HCT116 (cell line): Measurements from ENCODE around the gene TMEM156. TPM values are rescaled to one million over a fixed set of nuclear protein-coding genes. Genes with fewer than 3 reads are reported as not detected.

ENCODE experiments used
- ATAC-seq: fragments of 200-7000 bp; cut with Tn5 transposase; 2 replicates; pipeline ENCODE4 v1.9.1; 2020; ENCODE audit warnings: mild to moderate bottlenecking, moderate library complexity
- BruUV-seq: library from RNA; stranded (reverse); fragments of 400-500 nt; replicated peaks from 2 replicates; lab custom pipeline; 2021; lab: Mats Ljungman, UMichigan
- CTCF ChIA-PET: fragments of 300-600 bp; sonication (Branson Sonifier 250); formaldehyde crosslinking; loops from one replicate; lab custom pipeline; 2021; ENCODE audit warnings: antibody characterized with exemption; lab: Charles Lee
- POLR2A ChIA-PET: fragments of 300-600, 350-600 bp; sonication (Branson Sonifier 250); formaldehyde crosslinking; loops from one replicate; lab custom pipeline; 2021; ENCODE audit warnings: antibody characterized with exemption; lab: Charles Lee
- RAD21 ChIA-PET, 2 experiments: fragments of 300-600 bp; sonication (Branson Sonifier 250); formaldehyde crosslinking; loops; one replicate each; lab custom pipeline; 2023; ENCODE audit warnings: low total read pairs in 2 of 2; ENCODE audit not compliant: uncharacterized antibody in 2 of 2, unreplicated experiment in 2 of 2, low non-redundant PET in 1 of 2; lab: Charles Lee
- DNase-seq: peaks from one replicate; pipeline ENCODE4 v3.0.0-alpha.2; 2010; ENCODE audit warnings: low read depth, low spot score
- H2AFZ ChIP-seq: fragments of 200-600 bp; shearing (Covaris generic), sonication (generic); 2 replicates; pipeline ENCODE4 v1.6.1; 2017; ENCODE audit warnings: low read depth, mixed run types, mixed read lengths, antibody characterized with exemption, low read length; ENCODE audit not compliant: poor library complexity, severe bottlenecking
- H3K27ac ChIP-seq: 2 replicates; pipeline ENCODE4 v1.5.1; 2012; ENCODE audit warnings: low read depth, low read length
- H3K27me3 ChIP-seq: fragments of 200-600 bp; sonication (generic); 2 replicates; pipeline ENCODE4 v1.6.1; 2016; ENCODE audit warnings: mixed run types, low read length, mixed read lengths; ENCODE audit not compliant: insufficient read depth
- H3K36me3 ChIP-seq, 2 experiments: fragments of 200-500 bp in 1 of 2; fragments of 200-600 bp in 1 of 2; sonication (Bioruptor generic) in 1 of 2; sonication (generic) in 1 of 2; 2 replicates each; pipeline versions ENCODE4 v1.5.1 to v1.6.1; 2014 to 2016; ENCODE audit warnings: low read length in 2 of 2, inconsistent platforms in 1 of 2, mixed read lengths in 1 of 2, mixed run types in 1 of 2; ENCODE audit not compliant: insufficient read depth in 2 of 2, control insufficient read depth in 1 of 2
- H3K4me1 ChIP-seq, 2 experiments: fragments of 200-600 bp in 1 of 2; sonication (generic) in 1 of 2; 2 replicates each; pipeline versions ENCODE4 v1.5.1 to v1.6.1; 2012 to 2017; ENCODE audit warnings: low read length in 2 of 2, inconsistent platforms in 1 of 2, mild to moderate bottlenecking in 1 of 2, mixed read lengths in 1 of 2, mixed run types in 1 of 2, moderate library complexity in 1 of 2; ENCODE audit not compliant: insufficient read depth in 2 of 2, control insufficient read depth in 1 of 2
- H3K4me2 ChIP-seq: fragments of 200-600 bp; sonication (generic); 2 replicates; pipeline ENCODE4 v1.6.1; 2017; ENCODE audit warnings: mixed run types, low read length, mixed read lengths
- H3K4me3 ChIP-seq, 2 experiments: fragments of 200-600 bp in 1 of 2; sonication (generic) in 1 of 2; replicated peaks in 1 of 2; 2 replicates each; pipeline ENCODE4 v1.5.1; 2011 to 2016; ENCODE audit warnings: low read length in 2 of 2, control low read depth in 1 of 2, low read depth in 1 of 2, mild to moderate bottlenecking in 1 of 2, mixed read lengths in 1 of 2, mixed run types in 1 of 2
- H3K79me2 ChIP-seq: fragments of 200-600 bp; sonication (generic); 2 replicates; pipeline ENCODE4 v1.6.1; 2017; ENCODE audit warnings: mild to moderate bottlenecking, mixed run types, low read length, moderate library complexity, mixed read lengths; ENCODE audit not compliant: insufficient read depth
- H3K9ac ChIP-seq: fragments of 200-600 bp; sonication (generic); 2 replicates; pipeline ENCODE4 v1.6.1; 2016; ENCODE audit warnings: low read length, mixed read lengths
- H3K9me2 ChIP-seq: fragments of 200-600 bp; sonication (generic), shearing (Covaris generic); 2 replicates; pipeline ENCODE4 v1.6.1; 2017; ENCODE audit warnings: mixed run types, mild to moderate bottlenecking, moderate library complexity; ENCODE audit not compliant: insufficient read depth
- H3K9me3 ChIP-seq, 2 experiments: fragments of 200-500 bp in 1 of 2; fragments of 200-600 bp in 1 of 2; sonication (Bioruptor generic) in 1 of 2; sonication (generic) in 1 of 2; 2 replicates each; pipeline ENCODE4 v1.6.1; 2014 to 2017; ENCODE audit warnings: low read length in 2 of 2, mixed read lengths in 2 of 2, inconsistent platforms in 1 of 2, low read depth in 1 of 2, mild to moderate bottlenecking in 1 of 2, mixed run types in 1 of 2, moderate library complexity in 1 of 2; ENCODE audit not compliant: control insufficient read depth in 1 of 2, insufficient read depth in 1 of 2
- H4K20me1 ChIP-seq: fragments of 200-600 bp; sonication (generic), shearing (Covaris generic); 2 replicates; pipeline ENCODE4 v1.6.1; 2017; ENCODE audit warnings: mixed run types, mild to moderate bottlenecking, moderate library complexity; ENCODE audit not compliant: insufficient read depth
- CBX3 ChIP-seq: IDR thresholded peaks from 2 replicates; pipeline ENCODE4 v1.6.1; 2012; ENCODE audit warnings: low read depth
- CEBPB ChIP-seq: IDR thresholded peaks from 2 replicates; pipeline ENCODE4 v1.6.1; 2012; ENCODE audit warnings: low read depth
- EZH2phosphoT487 ChIP-seq: fragments of 200-600 bp; IDR thresholded peaks from 2 replicates; pipeline ENCODE4 v1.6.1; 2018; ENCODE audit warnings: antibody characterized with exemption, borderline replicate concordance
- SRF ChIP-seq: IDR thresholded peaks from 2 replicates; pipeline ENCODE4 v1.6.1; 2012; ENCODE audit warnings: low read depth
- intact Hi-C: fragments of 100-400 bp; cut with micrococcal nuclease; formaldehyde crosslinking; loops from 2 replicates; pipeline ENCODE4 v1.10.0; 2022
- total RNA-seq: library from RNA; stranded (reverse); gene quantifications from one replicate; pipeline ENCODE4 v1.2.1, GENCODE V29; 2021; ENCODE audit not compliant: unreplicated experiment
- TF ChIP-seq, protein P1 (sequence below): IDR thresholded peaks from 2 replicates; pipeline ENCODE4 v1.6.1; 2011; ENCODE audit warnings: mild to moderate bottlenecking, low read length, moderate library complexity; ENCODE audit not compliant: insufficient replicate concordance; ENCODE audit errors: extremely low read depth
- TF ChIP-seq, protein P2 (sequence below), 3 experiments: fragments of 200-600 bp in 1 of 3; sonication (generic) in 1 of 3; IDR thresholded peaks in 2 of 3; conservative IDR thresholded peaks in 1 of 3; 2 replicates each; pipeline ENCODE4 v1.5.1; 2012 to 2017; ENCODE audit warnings: low read depth in 2 of 3, low read length in 2 of 3, antibody characterized with exemption in 1 of 3, borderline replicate concordance in 1 of 3, control low read depth in 1 of 3, mild to moderate bottlenecking in 1 of 3, mixed read lengths in 1 of 3, mixed run types in 1 of 3, moderate library complexity in 1 of 3; ENCODE audit not compliant: insufficient read depth in 1 of 3
- TF ChIP-seq, protein P3 (sequence below): IDR thresholded peaks from 2 replicates; pipeline ENCODE4 v1.6.1; 2012

Gene TMEM156
- total RNA-seq, 1 experiment from 2014 or later, result 0.22 TPM

DNA sequence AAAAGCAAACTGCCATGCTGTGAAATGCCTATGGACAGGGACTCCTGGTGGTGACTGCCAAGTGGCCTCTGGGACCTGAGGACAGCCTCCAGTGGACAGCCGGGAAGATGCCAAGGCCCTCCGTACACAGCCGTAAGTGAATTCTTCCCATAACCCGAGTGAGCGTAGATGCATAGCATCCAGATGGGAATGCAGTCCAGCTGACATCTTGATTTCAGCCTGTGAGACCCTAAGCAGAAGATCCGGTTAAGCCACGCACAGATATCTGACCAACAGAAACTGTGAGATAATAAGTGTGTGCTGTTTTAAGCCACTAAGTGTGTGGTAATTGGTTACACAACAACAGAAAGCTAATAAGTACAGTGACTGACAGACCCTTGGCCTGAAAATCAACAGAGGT lies 55.9 kb downstream of the TMEM156 start:
- H4K20me1 ChIP-seq, result no peaks in the 10 kb centered on the region
- ATAC-seq, result no peak
- intact Hi-C loops, result no loop called here
- ChIA-PET POLR2A (no interaction called here), CTCF (no interaction called here), RAD21 (no interaction called here)
- no peak overlapping the region for H3K4me2 ChIP-seq
- H3K79me2 ChIP-seq, result no peaks in the 10 kb centered on the region
- no peak overlapping the region for H3K4me3 ChIP-seq
- no peak overlapping the region for H3K27ac ChIP-seq
- H3K9me3 ChIP-seq, result no peaks in the 10 kb centered on the region
- no peak for DNase-seq
- BruUV-seq, result no TSS peak
- H2AFZ ChIP-seq, result no peak overlapping the region
- no peaks in the 10 kb centered on the region for H3K9me2 ChIP-seq
- H3K4me1 ChIP-seq, result no peaks in the 10 kb centered on the region
- TF ChIP-seq, protein P1, sequence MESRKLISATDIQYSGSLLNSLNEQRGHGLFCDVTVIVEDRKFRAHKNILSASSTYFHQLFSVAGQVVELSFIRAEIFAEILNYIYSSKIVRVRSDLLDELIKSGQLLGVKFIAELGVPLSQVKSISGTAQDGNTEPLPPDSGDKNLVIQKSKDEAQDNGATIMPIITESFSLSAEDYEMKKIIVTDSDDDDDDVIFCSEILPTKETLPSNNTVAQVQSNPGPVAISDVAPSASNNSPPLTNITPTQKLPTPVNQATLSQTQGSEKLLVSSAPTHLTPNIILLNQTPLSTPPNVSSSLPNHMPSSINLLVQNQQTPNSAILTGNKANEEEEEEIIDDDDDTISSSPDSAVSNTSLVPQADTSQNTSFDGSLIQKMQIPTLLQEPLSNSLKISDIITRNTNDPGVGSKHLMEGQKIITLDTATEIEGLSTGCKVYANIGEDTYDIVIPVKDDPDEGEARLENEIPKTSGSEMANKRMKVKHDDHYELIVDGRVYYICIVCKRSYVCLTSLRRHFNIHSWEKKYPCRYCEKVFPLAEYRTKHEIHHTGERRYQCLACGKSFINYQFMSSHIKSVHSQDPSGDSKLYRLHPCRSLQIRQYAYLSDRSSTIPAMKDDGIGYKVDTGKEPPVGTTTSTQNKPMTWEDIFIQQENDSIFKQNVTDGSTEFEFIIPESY, result no peak
- TF ChIP-seq, protein P2, sequence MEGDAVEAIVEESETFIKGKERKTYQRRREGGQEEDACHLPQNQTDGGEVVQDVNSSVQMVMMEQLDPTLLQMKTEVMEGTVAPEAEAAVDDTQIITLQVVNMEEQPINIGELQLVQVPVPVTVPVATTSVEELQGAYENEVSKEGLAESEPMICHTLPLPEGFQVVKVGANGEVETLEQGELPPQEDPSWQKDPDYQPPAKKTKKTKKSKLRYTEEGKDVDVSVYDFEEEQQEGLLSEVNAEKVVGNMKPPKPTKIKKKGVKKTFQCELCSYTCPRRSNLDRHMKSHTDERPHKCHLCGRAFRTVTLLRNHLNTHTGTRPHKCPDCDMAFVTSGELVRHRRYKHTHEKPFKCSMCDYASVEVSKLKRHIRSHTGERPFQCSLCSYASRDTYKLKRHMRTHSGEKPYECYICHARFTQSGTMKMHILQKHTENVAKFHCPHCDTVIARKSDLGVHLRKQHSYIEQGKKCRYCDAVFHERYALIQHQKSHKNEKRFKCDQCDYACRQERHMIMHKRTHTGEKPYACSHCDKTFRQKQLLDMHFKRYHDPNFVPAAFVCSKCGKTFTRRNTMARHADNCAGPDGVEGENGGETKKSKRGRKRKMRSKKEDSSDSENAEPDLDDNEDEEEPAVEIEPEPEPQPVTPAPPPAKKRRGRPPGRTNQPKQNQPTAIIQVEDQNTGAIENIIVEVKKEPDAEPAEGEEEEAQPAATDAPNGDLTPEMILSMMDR (IDR thresholded peaks at IDR 0.05 in 2 of 3, conservative IDR thresholded peaks at IDR 0.05 in 1 of 3; ENCODE audit: borderline replicate concordance in 1 of 3, insufficient read depth in 1 of 3, low read depth in 2 of 3, low read length in 2 of 3), result no peak
- TF ChIP-seq EZH2phosphoT487 (no peak), CBX3 (no peak), SRF (no peak), CEBPB (no peak)
- TF ChIP-seq, protein P3, sequence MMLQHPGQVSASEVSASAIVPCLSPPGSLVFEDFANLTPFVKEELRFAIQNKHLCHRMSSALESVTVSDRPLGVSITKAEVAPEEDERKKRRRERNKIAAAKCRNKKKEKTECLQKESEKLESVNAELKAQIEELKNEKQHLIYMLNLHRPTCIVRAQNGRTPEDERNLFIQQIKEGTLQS, result no peak
- TF ChIP-seq, all 23 proteins: peak for 0
- Histone ChIP-seq H3K9ac (no peak overlapping the region), H3K36me3 (no peaks in the 10 kb centered on the region), H3K27me3 (no peaks in the 10 kb centered on the region)
